MM.1S (cell line): ENCODE results near the gene TMEM198.

Source experiments
- CTCF ChIP-seq: fragments of 300-600 bp; sonication (generic); IDR thresholded peaks from 2 replicates; pipeline ENCODE4 v1.5.1; 2016; ENCODE audit warnings: antibody characterized with exemption, low read length, mixed read lengths
- EZH2 ChIP-seq: fragments of 300-600 bp; sonication (generic); optimal IDR thresholded peaks from 2 replicates; pipeline ENCODE3; 2017; ENCODE audit warnings: low read depth, mild to moderate bottlenecking, antibody characterized with exemption, low read length, mixed read lengths
- EZH2phosphoT487 ChIP-seq: fragments of 300-600 bp; sonication (generic); IDR thresholded peaks from 2 replicates; pipeline ENCODE4 v1.6.1; 2018; ENCODE audit warnings: antibody characterized with exemption, low read length

GRCh38 chr2:219532378-219532649, 11.5 kb upstream of the TMEM198 start:
- no peak for TF ChIP-seq EZH2
- TF ChIP-seq CTCF = no peak
- no peak for TF ChIP-seq EZH2phosphoT487
